AG04450 (cell line): ENCODE results near the gene MCRIP2. TPM values are rescaled to one million over a fixed set of nuclear protein-coding genes. Genes with fewer than 3 reads are reported as not detected.

Experiments used
- polyA plus RNA-seq: library from polyadenylated mRNA; depleted of rRNA; stranded (reverse); fragments of >200 nt; gene quantifications from 2 replicates; pipeline ENCODE4 v1.2.3, GENCODE V29; 2011; rRNA removed

The MCRIP2 gene
- polyA plus RNA-seq, 1 experiment, result 6.7 TPM

Other genes starting within 250 kb of the MCRIP2 start
- gene NME4, start 244.6 kb upstream of the MCRIP2 start, polyA plus RNA-seq, result 156 and 198 TPM in 2 replicates
- gene DECR2, start 239.9 kb upstream of the MCRIP2 start, polyA plus RNA-seq, result 11.6 and 16.0 TPM in 2 replicates
- 6.9 and 9.7 TPM in 2 replicates for gene RAB11FIP3, start 216.2 kb upstream of the MCRIP2 start, polyA plus RNA-seq
- gene CAPN15, start 114.1 kb upstream of the MCRIP2 start, polyA plus RNA-seq, result 7.5 and 8.6 TPM in 2 replicates
- gene PRR35, start 81.4 kb upstream of the MCRIP2 start, polyA plus RNA-seq, result not detected in 2 replicates
- gene NHLRC4, start 74.8 kb upstream of the MCRIP2 start, polyA plus RNA-seq, result 0.45 and 0.88 TPM in 2 replicates
- gene PIGQ, start 71.9 kb upstream of the MCRIP2 start, polyA plus RNA-seq, result 12.1 and 17.6 TPM in 2 replicates
- gene RAB40C, start 51.8 kb upstream of the MCRIP2 start, polyA plus RNA-seq, result 4.2 and 6.1 TPM in 2 replicates
- gene WFIKKN1, start 10.8 kb upstream of the MCRIP2 start, polyA plus RNA-seq, result not detected in 2 replicates
- 58.3 and 69.5 TPM in 2 replicates for gene METTL26, start 5.5 kb upstream of the MCRIP2 start, polyA plus RNA-seq
- 2.1 and 2.5 TPM in 2 replicates for gene WDR90, start 7.5 kb downstream of the MCRIP2 start, polyA plus RNA-seq
- gene RHOT2, start 26.3 kb downstream of the MCRIP2 start, polyA plus RNA-seq, result 38.0 and 53.3 TPM in 2 replicates
- gene RHBDL1, start 33.8 kb downstream of the MCRIP2 start, polyA plus RNA-seq, result 1.5 and 1.7 TPM in 2 replicates
- 88.8 and 109 TPM in 2 replicates for gene STUB1, start 38.6 kb downstream of the MCRIP2 start, polyA plus RNA-seq
- gene JMJD8, start 42.5 kb downstream of the MCRIP2 start, polyA plus RNA-seq, result 33.1 and 51.4 TPM in 2 replicates
- 2.0 and 3.6 TPM in 2 replicates for gene WDR24, start 48.6 kb downstream of the MCRIP2 start, polyA plus RNA-seq
- gene FBXL16, start 64.0 kb downstream of the MCRIP2 start, polyA plus RNA-seq, result 0.11 and 0.22 TPM in 2 replicates
- 20.0 and 23.9 TPM in 2 replicates for gene METRN, start 73.3 kb downstream of the MCRIP2 start, polyA plus RNA-seq
- 5.3 and 6.7 TPM in 2 replicates for gene ANTKMT, start 79.3 kb downstream of the MCRIP2 start, polyA plus RNA-seq
- gene CCDC78, start 84.6 kb downstream of the MCRIP2 start, polyA plus RNA-seq, result 1.1 and 1.5 TPM in 2 replicates
- gene HAGHL, start 85.3 kb downstream of the MCRIP2 start, polyA plus RNA-seq, result 4.2 and 5.5 TPM in 2 replicates
- gene CIAO3, start 99.2 kb downstream of the MCRIP2 start, polyA plus RNA-seq, result 14.4 and 17.6 TPM in 2 replicates
- 0.11 and 0.17 TPM in 2 replicates for gene MSLN, start 118.9 kb downstream of the MCRIP2 start, polyA plus RNA-seq
- gene RPUSD1, start 146.6 kb downstream of the MCRIP2 start, polyA plus RNA-seq, result 9.2 and 13.5 TPM in 2 replicates
- gene CHTF18, start 146.8 kb downstream of the MCRIP2 start, polyA plus RNA-seq, result 1.1 and 2.1 TPM in 2 replicates
- not detected in 2 replicates for gene GNG13, start 158.9 kb downstream of the MCRIP2 start, polyA plus RNA-seq